Measurements from ENCODE around the gene ZBTB5. TPM values are rescaled to one million over a fixed set of nuclear protein-coding genes. Genes with fewer than 3 reads are reported as not detected.

Gene ZBTB5
- total RNA-seq, 2 experiments from 2014 or later, result 8.3 to 9.3 TPM

DNA sequence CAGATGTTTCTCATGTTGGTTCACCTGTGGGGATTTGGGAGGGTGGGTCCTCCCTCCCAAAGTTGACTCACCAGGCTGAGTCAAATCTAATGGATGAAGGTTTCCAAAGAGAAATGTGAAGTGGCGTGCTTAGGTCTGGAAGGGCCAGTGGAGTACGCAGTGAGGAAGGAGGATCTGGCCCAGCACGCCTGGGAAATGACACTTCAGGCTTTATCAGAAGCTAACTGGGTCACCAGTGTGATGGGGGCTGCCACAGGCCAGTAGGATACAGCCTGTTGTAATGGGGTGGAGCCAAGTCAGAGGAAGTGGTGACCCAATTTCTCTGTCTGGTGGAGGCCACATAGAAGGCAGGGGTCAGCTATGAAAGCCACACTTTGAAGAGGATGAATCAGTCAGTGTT, 38.5 kb upstream of the ZBTB5 start:
- no peaks in the 10 kb centered on the region for H3K9me3 Mint-ChIP-seq
- intact Hi-C loops (cut with micrococcal nuclease), result no loop called here
- H3K27ac Mint-ChIP-seq, result peak overlapping the region; percentile 72
- H3K4me3 Mint-ChIP-seq, result no peak overlapping the region
- CTCF ChIA-PET, result no interaction called here
- POLR2A ChIA-PET, result interaction anchor here (1.1 kb wide), 1 partner anchor 8 kb away, joined by 6 read pairs; no protein-coding TSS in a partner anchor
- no peaks in the 10 kb centered on the region for H3K27me3 Mint-ChIP-seq
- H3K36me3 Mint-ChIP-seq, result peaks cover 60% of the 10 kb centered on the region
- DNase-seq, result peak; percentile 62
- peaks cover 20% of the 10 kb centered on the region for H3K4me1 Mint-ChIP-seq (ENCODE audit: low read depth)

GRCh38 chr9:37501957-37502596, 36.8 kb upstream of the ZBTB5 start:
- POLR2A ChIA-PET, result no interaction called here
- no peak overlapping the region for H3K4me3 Mint-ChIP-seq
- peaks cover 70% of the 10 kb centered on the region for H3K36me3 Mint-ChIP-seq
- intact Hi-C loops (cut with micrococcal nuclease), result no loop called here
- H3K27ac Mint-ChIP-seq, result peak overlapping the region; percentile 36
- H3K9me3 Mint-ChIP-seq, result no peaks in the 10 kb centered on the region
- CTCF ChIA-PET, result no interaction called here
- peaks cover 20% of the 10 kb centered on the region for H3K4me1 Mint-ChIP-seq (ENCODE audit: low read depth)
- no peaks in the 10 kb centered on the region for H3K27me3 Mint-ChIP-seq
- DNase-seq, result no peak

- no peak for DNase-seq
- H3K27ac Mint-ChIP-seq, result no peak overlapping the region
- no peaks in the 10 kb centered on the region for H3K27me3 Mint-ChIP-seq
- peaks cover 76% of the 10 kb centered on the region for H3K36me3 Mint-ChIP-seq
- H3K4me3 Mint-ChIP-seq, result no peak overlapping the region
- peaks cover 16% of the 10 kb centered on the region for H3K4me1 Mint-ChIP-seq (ENCODE audit: low read depth)
- CTCF ChIA-PET, result no interaction called here
- intact Hi-C loops (cut with micrococcal nuclease), result no loop called here
- H3K9me3 Mint-ChIP-seq, result no peaks in the 10 kb centered on the region
- POLR2A ChIA-PET, result no interaction called here
Observed at GRCh38 chr9:37499297-37499696, 34.0 kb upstream of the ZBTB5 start.

- no peak for DNase-seq
- Mint-ChIP-seq H3K4me1 (ENCODE audit: low read depth) (peaks cover 10% of the 10 kb centered on the region), H3K9me3 (no peaks in the 10 kb centered on the region), H3K36me3 (peaks cover 73% of the 10 kb centered on the region), H3K4me3 (no peak overlapping the region), H3K27me3 (no peaks in the 10 kb centered on the region), H3K27ac (no peak overlapping the region)
- intact Hi-C loops (cut with micrococcal nuclease), result no loop called here
- ChIA-PET CTCF (no interaction called here), POLR2A (no interaction called here)
Observed at GRCh38 chr9:37498457-37498856, 33.2 kb upstream of the ZBTB5 start.

DNA sequence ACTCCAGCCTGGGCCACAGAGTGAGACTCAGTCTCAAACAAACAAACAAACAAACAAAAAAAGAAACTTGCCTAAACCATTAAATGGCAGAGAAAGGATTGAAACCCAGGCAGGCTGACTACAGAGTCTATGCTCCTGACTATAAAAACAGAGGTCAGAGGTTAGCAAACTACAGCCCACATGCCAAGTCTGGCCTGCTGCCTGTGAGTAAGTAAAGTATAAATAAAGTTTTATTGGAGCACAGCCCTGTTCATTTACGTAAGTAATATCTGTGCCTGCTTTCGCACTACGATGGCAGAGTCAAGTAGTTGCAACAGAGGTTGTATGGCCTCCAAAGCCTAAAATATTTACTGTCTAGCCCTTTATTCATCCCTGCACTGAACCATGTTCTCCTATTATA, 32.1 kb upstream of the ZBTB5 start:
- ChIA-PET POLR2A (no interaction called here), CTCF (no interaction called here)
- H3K27me3 Mint-ChIP-seq, result no peaks in the 10 kb centered on the region
- no peak for DNase-seq
- peaks cover 3% of the 10 kb centered on the region for H3K4me1 Mint-ChIP-seq (ENCODE audit: low read depth)
- intact Hi-C loops (cut with micrococcal nuclease), result no loop called here
- no peak overlapping the region for H3K4me3 Mint-ChIP-seq
- H3K36me3 Mint-ChIP-seq, result peaks cover 71% of the 10 kb centered on the region
- no peaks in the 10 kb centered on the region for H3K9me3 Mint-ChIP-seq
- no peak overlapping the region for H3K27ac Mint-ChIP-seq

DNA sequence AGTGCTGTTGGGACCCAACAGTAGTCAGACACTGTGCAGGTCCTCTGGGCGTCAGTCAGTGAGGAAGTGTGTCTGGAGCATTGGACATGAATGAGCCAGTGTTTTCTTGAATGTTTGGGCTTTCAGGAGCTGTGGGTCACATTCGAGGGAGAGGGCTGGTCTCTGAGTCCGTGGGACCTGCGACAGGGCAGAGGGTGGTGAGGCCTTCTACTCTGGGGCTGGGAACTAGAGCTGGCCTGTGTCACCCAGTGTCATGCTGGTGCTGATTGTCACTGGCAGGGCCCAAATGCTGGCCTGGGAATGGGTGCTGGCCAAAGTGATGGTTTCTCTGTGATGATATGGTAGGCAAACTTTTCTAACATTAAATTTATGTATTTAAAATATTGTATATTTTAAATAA, 30.8 kb upstream of the ZBTB5 start:
- Mint-ChIP-seq H3K9me3 (no peaks in the 10 kb centered on the region), H3K4me3 (no peak overlapping the region), H3K27me3 (no peaks in the 10 kb centered on the region), H3K36me3 (peaks cover 64% of the 10 kb centered on the region), H3K4me1 (ENCODE audit: low read depth) (peaks cover 7% of the 10 kb centered on the region), H3K27ac (no peak overlapping the region)
- ChIA-PET CTCF (interaction anchor here (1.6 kb wide), 1 partner anchor 9 kb away, joined by 4 read pairs; no protein-coding TSS in a partner anchor), POLR2A (interaction anchor here (1.4 kb wide), 1 partner anchor 9 kb away, joined by 3 read pairs; no protein-coding TSS in a partner anchor)
- intact Hi-C loops (cut with micrococcal nuclease), result no loop called here
- no peak for DNase-seq

DNA sequence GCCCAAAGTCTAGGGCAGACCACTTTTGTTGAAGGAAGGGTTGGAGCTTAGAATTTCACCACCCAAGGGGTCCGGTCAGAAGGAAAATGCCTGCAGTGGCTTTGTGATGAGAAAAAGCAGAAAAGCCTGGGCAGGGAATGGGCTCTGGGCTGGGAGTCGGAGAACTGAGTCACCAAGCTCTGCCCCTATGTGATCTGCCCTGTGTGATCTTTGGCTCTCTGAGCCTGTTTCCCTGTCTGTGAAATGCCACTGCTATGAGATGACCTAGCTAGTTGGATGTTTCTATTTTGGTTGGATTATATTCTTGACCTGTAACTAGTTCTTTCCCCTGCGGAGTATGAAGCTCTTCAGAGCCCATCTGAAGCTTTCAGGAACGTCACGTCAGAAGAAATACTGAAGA, 30.3 kb upstream of the ZBTB5 start:
- intact Hi-C loops (cut with micrococcal nuclease), result no loop called here
- Mint-ChIP-seq H3K27ac (no peak overlapping the region), H3K27me3 (no peaks in the 10 kb centered on the region), H3K9me3 (no peaks in the 10 kb centered on the region), H3K4me1 (ENCODE audit: low read depth) (peaks cover 7% of the 10 kb centered on the region), H3K4me3 (no peak overlapping the region), H3K36me3 (peaks cover 64% of the 10 kb centered on the region)
- CTCF ChIA-PET, result interaction anchor here (1.6 kb wide), 1 partner anchor 9 kb away, joined by 4 read pairs; no protein-coding TSS in a partner anchor
- DNase-seq, result no peak
- POLR2A ChIA-PET, result interaction anchor here (0.6 to 1.4 kb wide), 3 partner anchors 8 to 66 kb away, joined by 3 to 4 read pairs (median 3); no protein-coding TSS in a partner anchor

DNA sequence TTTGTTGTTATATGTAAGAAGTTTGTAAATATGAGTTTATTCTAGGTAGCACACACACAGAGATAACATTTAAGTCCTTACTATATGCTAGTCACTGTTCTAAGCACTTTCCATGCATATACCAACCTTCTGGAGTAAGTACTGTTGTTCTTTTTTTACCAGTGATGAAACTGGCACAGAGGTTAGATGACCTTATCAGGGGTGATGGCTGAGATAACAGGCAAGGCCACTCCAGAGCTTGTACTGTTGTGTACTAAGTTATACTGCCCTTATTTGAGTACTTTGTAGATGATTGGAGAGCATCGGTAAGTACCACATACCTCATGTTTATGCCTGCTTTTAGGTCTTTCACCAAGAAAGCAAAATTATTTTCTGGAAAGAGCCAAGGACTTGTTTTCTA, 26.7 kb upstream of the ZBTB5 start:
- Mint-ChIP-seq H3K27me3 (no peaks in the 10 kb centered on the region), H3K36me3 (peaks cover 68% of the 10 kb centered on the region), H3K4me3 (no peak overlapping the region), H3K4me1 (ENCODE audit: low read depth) (peaks cover 29% of the 10 kb centered on the region), H3K27ac (no peak overlapping the region), H3K9me3 (no peaks in the 10 kb centered on the region)
- intact Hi-C loops (cut with micrococcal nuclease), result no loop called here
- POLR2A ChIA-PET, result no interaction called here
- no peak for DNase-seq
- CTCF ChIA-PET, result no interaction called here

DNA sequence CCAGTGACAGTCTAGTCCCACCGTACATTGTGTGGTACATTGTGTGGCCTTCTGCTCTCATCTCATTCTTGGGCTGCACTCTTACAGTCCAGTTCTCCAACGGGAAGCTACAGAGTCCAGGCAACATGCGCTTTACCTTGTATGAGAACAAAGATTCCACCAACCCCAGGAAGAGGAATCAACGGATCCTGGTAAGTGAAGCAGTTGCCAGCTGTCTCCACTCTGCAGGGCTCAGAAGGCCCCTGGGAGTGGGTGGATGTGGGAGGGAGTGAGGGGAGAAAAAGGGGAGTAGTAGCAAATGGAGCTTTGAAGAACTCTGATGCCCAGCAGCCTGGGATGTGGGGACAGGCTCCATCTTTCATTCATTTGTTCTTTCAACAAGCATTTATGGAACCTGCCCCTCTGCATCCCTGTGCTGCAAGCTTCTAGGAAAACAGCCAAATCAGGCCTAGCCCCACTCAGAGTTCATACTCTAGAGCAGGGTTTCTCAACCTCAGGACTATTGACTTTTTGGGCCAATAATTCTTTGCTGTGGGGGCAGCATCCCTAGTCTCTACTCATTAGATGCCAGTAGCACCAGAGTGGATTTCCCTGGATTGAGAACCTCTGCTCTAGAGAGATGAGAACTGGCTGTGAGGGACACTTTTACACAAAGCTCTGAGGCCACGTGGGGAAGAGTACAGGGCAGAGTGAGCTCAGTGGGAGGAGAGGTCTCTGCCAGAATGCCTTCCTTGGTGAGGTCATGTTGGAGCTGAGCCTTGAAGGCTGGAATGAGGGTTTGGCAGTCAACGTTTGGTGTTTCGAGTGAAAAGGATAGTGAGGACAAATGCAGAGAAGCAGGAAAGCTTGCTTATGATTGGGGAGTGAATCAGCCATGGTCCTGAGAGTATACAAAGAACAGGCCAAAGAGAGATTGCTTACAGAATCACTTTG, 21.6 kb upstream of the ZBTB5 start:
- Mint-ChIP-seq H3K27me3 (peaks cover under 1% of the 10 kb centered on the region), H3K27ac (peak overlapping the region; percentile 91), H3K4me3 (peak overlapping the region; percentile 88), H3K9me3 (no peaks in the 10 kb centered on the region), H3K36me3 (peaks cover 42% of the 10 kb centered on the region), H3K4me1 (ENCODE audit: low read depth) (peaks cover 37% of the 10 kb centered on the region)
- CTCF ChIA-PET, result interaction anchor here (0.7 to 2.9 kb wide), 5 partner anchors 8 to 107 kb away, joined by 4 to 12 read pairs (median 4); partner anchors contain the start of gene TOMM5
- intact Hi-C loops (cut with micrococcal nuclease), result loop anchor here (5.0 to 10.0 kb wide), 3 partner anchors 268 to 580 kb away; partner anchors contain the start of genes SHB, SLC25A51 and TRMT10B
- POLR2A ChIA-PET, result interaction anchor here (0.9 to 3.5 kb wide), 7 partner anchors 9 to 416 kb away, joined by 3 to 24 read pairs (median 3); partner anchors contain the start of genes TOMM5 and ZBTB5
- DNase-seq, result no peak

DNA sequence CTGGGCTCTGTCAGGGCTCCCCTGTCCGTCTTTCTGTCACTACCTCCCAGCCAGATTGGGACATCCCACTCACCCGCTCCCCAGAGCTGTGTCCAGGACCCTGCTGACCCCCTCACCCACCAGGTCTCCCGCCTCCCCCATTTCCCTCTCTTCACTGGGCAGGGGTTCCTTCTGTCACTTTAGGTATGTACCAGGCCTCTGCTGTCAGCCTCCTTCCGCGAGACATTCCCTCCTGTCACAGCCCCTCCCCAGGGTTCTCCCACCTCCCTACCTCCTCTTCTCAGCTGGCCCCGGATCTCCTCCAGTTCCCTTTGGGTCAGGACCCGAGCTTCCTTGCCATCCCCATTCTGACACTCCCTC, 21.0 kb upstream of the ZBTB5 start:
- intact Hi-C loops (cut with micrococcal nuclease), result loop anchor here (5.0 to 10.0 kb wide), 3 partner anchors 269 to 581 kb away; partner anchors contain the start of genes SHB, SLC25A51 and TRMT10B
- no peaks in the 10 kb centered on the region for H3K9me3 Mint-ChIP-seq
- ChIA-PET CTCF (interaction anchor here (1.0 to 2.9 kb wide), 3 partner anchors 75 to 108 kb away, joined by 4 to 12 read pairs (median 5); partner anchors contain the start of gene TOMM5), POLR2A (interaction anchor here (0.9 to 3.5 kb wide), 6 partner anchors 15 to 417 kb away, joined by 3 to 24 read pairs (median 4); partner anchors contain the start of genes TOMM5 and ZBTB5)
- peaks cover 40% of the 10 kb centered on the region for H3K36me3 Mint-ChIP-seq
- H3K4me1 Mint-ChIP-seq (ENCODE audit: low read depth), result peaks cover 35% of the 10 kb centered on the region
- peak overlapping the region; percentile 88 for H3K4me3 Mint-ChIP-seq
- peaks cover 6% of the 10 kb centered on the region for H3K27me3 Mint-ChIP-seq
- H3K27ac Mint-ChIP-seq, result peak overlapping the region; percentile 91
- DNase-seq, result no peak

DNA sequence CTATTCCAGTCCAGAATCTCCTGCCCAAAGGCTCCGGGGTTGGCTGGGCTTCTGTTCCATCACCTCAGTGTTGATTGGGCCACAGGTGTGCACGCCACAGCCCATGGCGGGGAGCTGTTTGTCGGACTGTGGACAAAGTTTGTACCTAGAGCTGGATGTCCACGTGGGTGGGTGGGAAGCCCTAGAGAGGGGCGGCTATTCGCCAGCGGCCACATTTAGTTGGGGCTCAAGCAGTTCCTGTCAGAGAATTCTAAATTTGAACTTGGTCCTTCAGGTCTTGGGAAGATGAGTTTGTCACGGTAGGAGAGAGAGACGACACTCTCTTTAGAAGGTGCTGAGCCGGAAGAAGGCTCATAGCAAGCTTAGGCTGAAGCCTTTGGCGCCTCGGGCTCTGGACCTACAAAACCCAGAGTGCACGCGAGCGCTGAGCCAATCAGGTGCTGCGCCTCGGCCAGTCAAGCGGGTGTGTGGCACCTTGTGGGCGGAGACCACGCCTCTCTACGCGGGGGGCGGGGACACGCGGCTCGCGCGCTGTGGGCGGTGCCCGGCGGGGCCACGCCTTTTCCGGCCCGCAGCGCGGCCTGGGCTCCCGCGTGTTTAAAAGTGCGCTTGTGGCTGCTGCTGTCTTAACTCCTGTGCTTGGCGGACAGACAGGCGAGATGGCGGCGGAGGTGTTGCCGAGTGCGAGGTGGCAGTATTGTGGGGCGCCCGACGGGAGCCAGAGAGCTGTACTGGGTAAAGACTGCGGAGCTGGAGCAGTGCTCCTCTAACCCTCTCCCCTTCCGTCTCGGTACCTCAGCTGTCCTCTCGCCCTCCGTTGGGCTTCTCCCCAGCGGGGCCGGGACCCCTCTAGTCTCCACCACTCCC, 20.4 kb upstream of the ZBTB5 start, which contains the start of gene POLR1E:
TSS of gene POLR1E (plus strand) at position 560 of the 867 bp plus-strand sequence. CDS start at position 660, 100 bp downstream.
- Mint-ChIP-seq H3K4me3 (peak within 1 kb of the TSS; percentile 88), H3K9me3 (no peaks in the 10 kb centered on the region), H3K27ac (peak within 1 kb of the TSS; percentile 91), H3K4me1 (ENCODE audit: low read depth) (peaks cover 35% of the 10 kb centered on the region), H3K36me3 (peaks cover 34% of the 10 kb centered on the region), H3K27me3 (peaks cover 6% of the 10 kb centered on the region)
- POLR2A ChIA-PET, result interaction anchor here (0.7 to 3.5 kb wide), 7 partner anchors 9 to 417 kb away, joined by 3 to 24 read pairs (median 3); partner anchors contain the start of genes TOMM5 and ZBTB5
- CTCF ChIA-PET, result interaction anchor here (1.0 to 2.9 kb wide), 3 partner anchors 74 to 109 kb away, joined by 4 to 12 read pairs (median 5); partner anchors contain the start of gene TOMM5
- DNase-seq, result peak; percentile 97
- intact Hi-C loops (cut with micrococcal nuclease), result loop anchor here (1.0 to 10.0 kb wide), 8 partner anchors 20 to 582 kb away; partner anchors contain the start of genes EXOSC3, SHB, SLC25A51 and TOMM5
